ENCODE measurements around the gene NBPF1.
"Not testable (repeated sequence)": the region's sequence is repeated elsewhere in the genome, so short reads cannot be mapped to it uniquely, and the experiment has no call there.

The NBPF1 gene

GRCh38 chr1:16605532-16606505, 7.5 kb downstream of the NBPF1 start:
- no peak for DNase-seq

- DNase-seq: no peak
These were observed 8.2 kb downstream of the NBPF1 start for GRCh38 chr1:16605213-16605525.

GRCh38 chr1:16604514-16605212, 8.7 kb downstream of the NBPF1 start:
- DNase-seq: not testable (repeated sequence)

- DNase-seq: not testable (repeated sequence)
These were observed 9.7 kb downstream of the NBPF1 start for GRCh38 chr1:16603623-16604022.

- not testable (repeated sequence) for DNase-seq
These were observed 10.9 kb downstream of the NBPF1 start for GRCh38 chr1:16602336-16603011.

- not testable (repeated sequence) for DNase-seq
These were observed 12.2 kb downstream of the NBPF1 start for GRCh38 chr1:16600855-16601786.

- not testable (repeated sequence) for DNase-seq
These were observed 14.0 kb downstream of the NBPF1 start for GRCh38 chr1:16599326-16599725.

- not testable (repeated sequence) for DNase-seq
These were observed 18.1 kb downstream of the NBPF1 start for GRCh38 chr1:16595216-16595615.

- not testable (repeated sequence) for DNase-seq
These were observed 21.5 kb downstream of the NBPF1 start for GRCh38 chr1:16591845-16592244.

- not testable (repeated sequence) for DNase-seq
These were observed 25.3 kb downstream of the NBPF1 start for GRCh38 chr1:16588081-16588480.

GRCh38 chr1:16587639-16588038, 25.7 kb downstream of the NBPF1 start:
- not testable (repeated sequence) for DNase-seq

- DNase-seq: not testable (repeated sequence)
These were observed 48.0 kb downstream of the NBPF1 start for GRCh38 chr1:16565324-16565723.

GRCh38 chr1:16561035-16561434, 52.3 kb downstream of the NBPF1 start:
- not testable (repeated sequence) for DNase-seq

- not testable (repeated sequence) for DNase-seq
These were observed 52.9 kb downstream of the NBPF1 start for GRCh38 chr1:16560498-16560897.

GRCh38 chr1:16559688-16560087, 53.7 kb downstream of the NBPF1 start:
- not testable (repeated sequence) for DNase-seq

GRCh38 chr1:16557034-16557433, 56.3 kb downstream of the NBPF1 start:
- DNase-seq: not testable (repeated sequence)

- DNase-seq: not testable (repeated sequence)
These were observed 60.1 kb downstream of the NBPF1 start for GRCh38 chr1:16553244-16553643.

GRCh38 chr1:16550212-16550918, 63.0 kb downstream of the NBPF1 start:
- DNase-seq: not testable (repeated sequence)

GRCh38 chr1:16549545-16549944, 63.8 kb downstream of the NBPF1 start:
- DNase-seq: not testable (repeated sequence)

- DNase-seq: not testable (repeated sequence)
These were observed 65.7 kb downstream of the NBPF1 start for GRCh38 chr1:16547502-16548241.

- not testable (repeated sequence) for DNase-seq
These were observed 67.7 kb downstream of the NBPF1 start for GRCh38 chr1:16545682-16546095.

Data from activated effector memory CD4-positive, alpha-beta T cell treated with Interleukin-2 at 50 U/mL for 16 hours (primary cell).